SHP77 treated with DMSO at 0.1 percent for 48 hours (cell line): ENCODE data around the gene SBF2.

Experiments used
- DNase-seq: peaks from one replicate; lab custom pipeline; 2025; lab: John Stamatoyannopoulos, UW

Gene SBF2

DNA sequence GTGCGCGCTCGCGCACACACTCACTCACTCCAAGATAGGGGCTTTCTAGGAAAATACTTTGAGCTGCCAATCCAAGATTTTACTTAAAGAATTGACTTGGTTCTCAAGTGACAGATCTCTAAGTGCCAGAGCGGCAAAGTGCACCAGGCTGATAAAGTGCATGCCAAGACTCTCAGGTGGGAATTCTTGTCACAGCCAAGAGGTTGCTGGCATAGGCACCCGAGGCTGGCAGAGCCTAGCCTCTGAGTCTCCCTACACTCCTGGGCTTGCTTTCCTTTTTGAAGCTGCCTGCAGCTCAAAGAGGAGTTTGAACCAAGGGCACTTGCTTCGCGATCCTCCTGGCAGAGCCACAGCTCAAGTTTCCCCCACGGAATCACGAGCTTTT, 8.3 kb upstream of the SBF2 start:
- DNase-seq, result no peak

DNA sequence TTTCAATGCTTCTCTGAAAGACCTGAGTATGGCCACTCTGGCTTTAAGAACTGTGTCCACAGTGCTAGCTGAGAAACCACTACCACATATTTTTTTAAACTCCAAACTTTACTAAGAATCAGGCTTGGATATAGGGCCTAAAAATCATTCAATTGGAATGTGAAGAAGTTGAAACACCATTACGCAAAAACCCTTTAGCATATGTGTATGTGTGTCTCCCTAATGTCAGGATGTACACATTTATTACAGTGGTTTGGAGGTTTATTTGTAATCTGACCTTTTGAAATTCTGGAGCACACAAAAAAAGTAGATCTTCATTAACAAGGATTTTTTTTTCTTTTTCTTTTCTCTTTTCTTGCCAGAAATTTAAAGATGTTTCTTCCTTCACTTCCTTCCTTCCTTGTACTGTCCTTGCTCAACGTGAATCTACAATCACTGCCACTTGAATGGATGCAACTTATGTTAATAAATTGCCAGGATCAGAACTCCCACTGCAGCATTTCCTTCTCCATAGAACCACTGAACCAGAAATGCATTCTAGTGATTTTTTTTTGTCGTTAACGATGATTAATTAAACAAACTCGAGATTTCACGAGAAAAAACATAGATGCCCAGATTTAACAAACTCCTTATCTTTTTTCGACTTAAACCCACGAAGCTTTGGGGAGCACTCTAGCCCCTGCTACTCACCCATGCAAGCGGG, 7.8 kb upstream of the SBF2 start:
- no peak for DNase-seq

DNA sequence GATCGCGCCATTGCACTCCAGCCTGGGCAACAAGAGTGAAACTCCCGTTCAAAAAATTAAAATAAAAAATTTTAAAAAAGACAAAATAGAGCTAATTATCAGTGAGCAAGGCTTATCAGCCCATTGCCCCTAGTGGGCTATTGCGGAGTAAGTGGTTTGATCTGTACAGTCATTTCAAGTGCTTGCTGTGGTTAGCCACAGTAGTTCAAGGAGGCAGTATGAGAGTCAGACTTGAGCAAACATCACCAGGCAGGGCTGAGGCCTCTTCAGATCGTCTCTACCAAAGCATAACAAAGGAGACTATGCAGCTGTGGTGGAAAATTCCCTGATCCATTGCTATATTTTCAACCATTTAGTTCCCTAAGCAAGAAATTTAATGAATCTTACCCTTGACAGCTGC, 4.3 kb upstream of the SBF2 start:
- DNase-seq, result no peak

DNA sequence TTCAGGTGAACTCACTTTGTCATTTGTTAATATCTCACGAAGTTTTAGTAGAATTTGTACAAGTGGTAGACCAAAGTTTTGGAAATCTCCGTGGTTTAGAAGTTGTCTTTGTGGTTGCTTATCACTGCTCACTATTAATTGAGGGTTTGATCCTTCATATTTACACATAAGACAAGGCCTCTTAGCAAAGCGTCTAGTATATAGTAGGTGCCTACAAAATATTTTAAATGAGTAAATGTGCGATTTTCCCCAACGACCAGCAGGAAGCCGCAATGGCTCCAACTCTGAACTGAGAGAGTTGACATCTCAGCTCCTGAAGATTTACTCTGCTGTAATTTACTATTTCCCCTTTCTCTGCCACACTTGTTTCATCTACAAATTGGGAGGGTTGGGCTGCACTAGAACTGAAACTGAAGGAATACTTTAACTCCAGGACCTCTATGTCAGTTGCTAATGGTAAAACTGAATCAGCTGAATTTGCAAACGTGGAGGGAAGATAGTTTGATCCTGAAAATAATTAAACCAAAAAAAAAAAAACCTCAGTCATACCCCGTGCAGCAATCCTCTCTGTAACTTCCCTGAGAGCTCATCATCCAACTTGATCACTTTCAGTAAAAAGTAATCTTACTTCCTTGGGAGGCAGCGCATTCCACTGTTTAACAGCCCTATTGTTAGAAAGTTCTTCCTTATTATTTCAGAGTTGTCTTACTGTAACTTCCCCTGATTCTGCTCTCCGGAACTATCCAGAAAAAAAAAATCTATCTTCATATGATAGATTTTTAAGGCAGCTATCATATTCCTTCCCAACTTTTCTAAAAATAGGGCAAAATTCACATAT, 1.3 kb upstream of the SBF2 start:
- no peak for DNase-seq

DNA sequence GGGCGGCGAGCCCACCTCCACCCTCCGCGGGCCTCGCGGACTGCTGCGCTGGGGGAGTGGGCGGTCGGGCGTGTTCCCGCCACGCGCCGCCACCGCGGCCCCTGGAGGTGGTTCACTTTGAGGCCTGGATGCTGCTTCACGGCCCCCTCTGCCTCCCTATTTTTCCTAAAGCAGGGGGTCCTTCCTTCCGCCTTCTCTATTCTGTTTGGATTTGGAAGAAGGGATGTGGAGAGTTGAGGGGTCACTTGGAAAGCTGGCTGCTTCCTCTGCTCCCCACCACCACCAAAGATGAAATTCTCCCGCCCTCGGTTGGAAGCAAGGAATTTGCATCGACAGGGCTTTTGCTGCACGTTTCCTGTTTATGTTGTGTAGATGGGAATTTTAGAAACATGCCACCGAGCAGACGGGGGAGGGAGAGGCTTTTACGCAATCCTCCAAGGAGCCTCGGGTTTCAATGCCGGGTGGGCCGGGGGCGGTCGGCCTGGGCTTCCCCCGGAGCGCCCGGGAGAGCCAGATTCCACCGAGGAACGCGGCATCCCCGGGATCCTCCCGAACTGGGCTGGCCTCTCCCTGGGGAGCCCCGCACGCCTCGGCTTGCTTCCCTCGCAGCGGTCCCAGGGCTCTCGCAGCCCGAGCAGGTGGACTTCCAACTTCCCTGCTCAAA, 403 bp upstream of the SBF2 start:
- no peak for DNase-seq

DNA sequence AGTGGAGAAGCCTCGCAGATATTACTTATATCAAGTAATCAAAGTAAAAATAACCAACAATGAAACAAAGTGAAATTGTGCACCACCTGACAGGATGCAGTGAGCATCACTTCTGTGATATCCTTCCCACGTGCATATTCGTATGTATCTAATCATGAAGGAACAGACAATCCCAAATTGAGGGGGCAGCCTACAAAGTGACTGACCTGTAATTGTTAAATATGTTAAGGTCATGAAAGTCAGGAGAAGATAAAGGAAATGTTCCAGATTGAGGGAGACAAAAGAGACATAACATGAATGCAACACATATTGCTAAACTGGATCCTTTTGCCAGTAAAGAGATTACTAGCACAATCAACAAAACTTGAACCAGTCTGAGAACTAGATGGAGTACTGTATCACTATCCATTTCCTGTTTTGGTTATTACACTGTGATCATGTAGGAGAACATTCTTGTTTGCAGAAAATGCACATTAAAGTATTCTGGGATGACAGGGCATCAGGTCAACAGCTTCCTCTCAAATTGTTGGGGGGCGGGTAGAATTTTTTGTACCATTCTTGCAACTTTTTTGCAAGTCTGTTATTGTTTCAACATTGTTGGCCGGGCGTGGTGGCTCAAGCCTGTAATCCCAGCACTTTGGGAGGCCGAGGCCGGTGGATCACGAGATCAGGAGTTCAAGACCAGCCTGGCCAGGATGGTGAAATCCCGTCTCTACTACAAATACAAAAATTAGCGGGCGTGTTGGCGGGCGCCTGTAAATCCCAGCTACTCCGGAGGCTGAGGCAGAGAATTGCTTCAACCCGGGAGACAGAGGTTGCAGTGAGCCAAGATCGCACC, 2.0 kb downstream of the SBF2 start:
- DNase-seq, result no peak

- DNase-seq, result no peak
Measured at GRCh38 chr11:10289765-10290380, 4.1 kb downstream of the SBF2 start.

- no peak for DNase-seq
Measured at GRCh38 chr11:10288881-10289764, 4.9 kb downstream of the SBF2 start.

DNA sequence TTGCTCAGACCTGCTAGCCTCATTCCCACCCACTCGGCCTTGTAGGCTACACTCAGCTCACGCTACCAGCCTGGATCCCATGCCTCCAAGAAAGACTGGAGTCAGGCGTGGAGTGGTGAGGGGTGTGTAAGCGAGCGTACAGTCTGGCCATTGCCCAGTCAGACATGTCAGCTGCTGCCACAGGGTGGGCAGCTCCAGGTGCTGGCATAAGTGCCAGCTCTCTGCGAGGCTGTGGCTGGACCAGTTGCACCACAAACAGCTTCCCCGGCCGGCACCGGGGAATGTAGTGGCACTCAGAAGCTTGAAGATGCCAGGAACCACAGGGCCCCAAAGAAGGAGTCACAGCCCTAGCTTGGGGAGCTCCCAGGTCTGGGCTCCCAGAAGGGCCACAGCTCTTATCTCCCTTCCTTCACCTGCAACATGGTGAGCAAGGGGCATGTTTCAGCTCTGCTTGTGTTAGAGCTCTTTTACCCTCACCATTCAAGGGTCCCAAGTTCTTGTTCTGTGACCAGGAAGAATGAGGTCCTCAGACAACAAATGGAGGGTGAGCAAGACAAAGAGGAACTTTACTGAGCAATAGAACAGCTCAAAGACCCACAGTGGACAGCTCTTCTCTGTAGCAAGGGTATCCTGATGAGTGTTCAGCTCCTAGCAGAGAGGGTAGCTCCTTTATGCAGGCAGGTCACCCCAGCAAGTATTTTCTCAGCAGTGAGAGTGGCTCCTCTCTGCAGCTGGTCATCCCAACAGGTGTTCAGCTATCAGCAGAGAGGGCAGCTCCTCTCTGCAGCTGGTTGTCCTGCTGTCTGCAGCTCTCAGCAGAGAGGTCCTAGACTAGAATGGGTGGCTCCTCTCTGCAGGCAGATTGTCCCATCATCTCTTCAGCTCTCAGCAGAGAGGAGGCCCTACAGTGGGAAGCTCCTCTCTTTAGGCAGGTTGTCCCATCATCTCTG, 6.0 kb downstream of the SBF2 start:
- no peak for DNase-seq

DNA sequence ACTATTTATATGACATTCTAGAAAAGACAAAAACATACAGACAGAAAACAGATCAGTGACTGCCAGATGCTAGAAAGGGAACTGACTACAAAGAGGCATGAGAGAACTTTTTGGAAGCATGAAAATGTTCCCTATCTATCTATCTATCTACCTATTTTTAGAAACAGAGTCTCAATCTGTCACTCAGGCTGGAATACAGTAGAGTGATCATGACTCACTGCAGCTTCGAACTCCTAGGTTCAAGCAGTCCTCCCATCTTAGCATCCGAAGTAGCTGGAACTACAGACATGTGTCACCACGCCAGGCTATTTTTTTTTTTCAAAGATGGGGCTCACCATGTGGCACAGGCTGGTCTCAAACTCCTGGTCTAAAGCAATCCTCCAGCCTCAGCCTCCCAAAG, 6.9 kb downstream of the SBF2 start:
- DNase-seq, result no peak

GRCh38 chr11:10285148-10285802, 8.7 kb downstream of the SBF2 start:
- no peak for DNase-seq

- DNase-seq, result no peak
Measured at GRCh38 chr11:10283991-10284390, 10.0 kb downstream of the SBF2 start.

- DNase-seq, result no peak
Measured at GRCh38 chr11:10282117-10282516, 11.9 kb downstream of the SBF2 start.

DNA sequence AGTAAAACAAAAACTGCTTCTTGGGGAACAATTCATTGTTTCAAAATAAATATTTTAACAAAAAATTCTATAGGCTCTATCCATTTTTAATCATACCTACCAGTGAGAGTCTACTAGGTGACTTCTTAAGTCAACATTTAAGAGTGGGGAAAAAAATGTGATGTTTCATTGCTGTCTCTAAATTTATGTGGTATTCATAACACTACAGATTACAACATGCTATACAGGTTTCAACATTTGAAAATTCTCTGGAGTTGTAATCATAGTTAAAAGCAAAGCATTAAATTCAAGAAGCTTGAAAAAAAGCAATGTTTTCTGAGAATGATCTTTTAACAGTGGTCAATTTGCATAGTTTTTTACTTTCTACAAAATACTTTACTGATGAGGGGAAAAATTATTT, 18.3 kb downstream of the SBF2 start:
- no peak for DNase-seq

DNA sequence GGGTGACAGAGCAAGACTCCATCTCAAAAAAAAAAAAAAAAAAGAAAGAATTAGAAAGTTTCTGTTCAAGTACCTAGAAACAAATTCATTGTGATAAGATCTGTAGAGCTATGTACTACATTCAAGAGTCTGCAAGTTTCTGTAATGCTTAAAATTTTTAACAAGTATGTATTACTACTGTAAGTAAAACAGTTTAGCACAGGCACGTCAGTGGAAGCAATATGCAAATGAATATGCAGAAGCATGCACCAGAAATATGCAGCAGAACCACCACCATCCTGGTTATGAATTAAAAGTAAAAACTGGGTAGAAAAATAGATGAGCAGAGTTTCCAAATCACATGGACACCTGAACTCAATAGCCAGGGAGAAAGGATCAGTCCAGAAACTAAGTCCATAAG, 19.3 kb downstream of the SBF2 start:
- no peak for DNase-seq

- DNase-seq, result no peak
Measured at GRCh38 chr11:10273738-10274137, 20.3 kb downstream of the SBF2 start.

- no peak for DNase-seq
Measured at GRCh38 chr11:10272132-10272531, 21.9 kb downstream of the SBF2 start.

DNA sequence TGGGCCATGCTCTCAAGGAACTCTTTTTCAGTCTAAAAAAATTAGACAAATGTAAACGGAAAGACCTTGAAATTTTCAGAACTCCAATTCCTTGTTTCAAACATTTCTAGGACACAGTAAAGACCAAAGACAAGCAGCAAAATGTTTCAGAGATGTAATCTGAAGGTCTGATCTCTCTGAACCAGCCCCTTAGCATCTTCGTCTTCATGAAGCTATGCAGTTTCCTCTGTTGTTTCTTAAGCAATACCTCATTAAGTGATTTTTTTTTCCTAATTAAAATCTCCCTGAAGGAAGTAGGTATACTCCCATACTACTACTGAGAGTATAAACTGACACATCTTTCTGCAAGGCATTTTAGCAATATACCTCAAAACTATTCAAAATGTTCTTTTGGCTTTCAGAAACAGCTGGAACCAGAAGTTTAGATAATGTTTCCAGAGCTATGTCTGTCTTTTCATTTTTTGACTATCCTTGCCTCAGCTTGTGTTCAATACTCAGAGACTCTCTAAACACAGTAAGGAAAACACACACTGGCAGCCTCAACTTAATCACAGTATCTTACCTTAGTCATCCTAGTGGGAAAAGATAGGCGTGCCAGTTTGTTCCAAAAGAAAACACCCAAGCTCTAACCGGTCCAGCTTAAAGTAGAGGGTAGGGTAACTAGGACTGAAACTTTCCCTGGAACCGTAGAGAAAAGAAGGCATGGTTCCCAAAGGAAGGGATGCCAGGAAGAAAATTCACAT, 25.1 kb downstream of the SBF2 start:
- DNase-seq, result no peak
